OCI-M2 (cell line): ENCODE results near the gene ABCB4.
"Not testable (repeated sequence)": the region's sequence is repeated elsewhere in the genome, so short reads cannot be mapped to it uniquely, and the experiment has no call there.

ENCODE experiments used
- DNase-seq: peaks from one replicate; lab custom pipeline; 2025; ENCODE audit not compliant: unreplicated experiment; lab: John Stamatoyannopoulos, UW

Gene ABCB4

DNA sequence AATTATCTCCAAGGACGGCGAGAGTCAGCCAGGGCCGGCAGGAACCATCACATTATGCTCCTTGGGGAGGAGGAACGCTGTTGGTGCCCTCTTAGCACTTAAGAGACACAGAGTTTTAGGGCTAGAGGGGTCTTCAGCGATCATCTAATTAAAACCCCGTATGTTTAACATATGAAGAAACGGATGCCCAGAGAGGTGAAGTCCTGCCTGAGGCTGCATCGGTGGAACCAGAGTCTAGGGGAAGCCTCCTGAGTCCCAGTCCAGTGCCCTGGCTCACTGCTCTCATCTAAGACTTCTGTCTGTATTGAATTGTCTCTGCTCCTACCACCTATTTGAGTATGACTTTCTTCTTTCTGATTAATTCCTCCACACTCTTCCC, 688 bp upstream of the ABCB4 start:
- no peak for DNase-seq

GRCh38 chr7:87474533-87475358, 734 bp downstream of the ABCB4 start:
- DNase-seq: no peak

GRCh38 chr7:87473986-87474385, 1.5 kb downstream of the ABCB4 start:
- DNase-seq: no peak

- DNase-seq: no peak
Measured at GRCh38 chr7:87473192-87473591, 2.3 kb downstream of the ABCB4 start.

DNA sequence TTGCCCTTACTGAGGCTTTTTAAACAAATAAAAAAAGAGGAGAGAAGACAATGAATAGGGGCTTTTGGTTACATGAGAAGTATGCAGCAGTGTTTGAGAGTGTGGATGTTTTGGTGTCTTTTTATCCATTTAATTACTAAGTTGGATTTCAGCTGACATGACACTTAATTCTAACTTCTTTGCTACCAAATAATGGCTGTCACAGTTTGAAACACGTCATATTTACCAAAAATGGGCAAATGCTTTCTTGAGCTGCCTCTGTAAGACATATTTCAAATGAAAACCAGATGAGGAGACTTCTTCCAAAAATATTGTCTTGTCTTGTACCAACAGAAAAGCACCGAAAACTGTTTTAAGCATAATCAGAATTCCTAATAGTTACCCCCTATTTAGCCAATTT, 4.0 kb downstream of the ABCB4 start:
- DNase-seq: no peak

GRCh38 chr7:87469204-87469603, 6.3 kb downstream of the ABCB4 start:
- not testable (repeated sequence) for DNase-seq

DNA sequence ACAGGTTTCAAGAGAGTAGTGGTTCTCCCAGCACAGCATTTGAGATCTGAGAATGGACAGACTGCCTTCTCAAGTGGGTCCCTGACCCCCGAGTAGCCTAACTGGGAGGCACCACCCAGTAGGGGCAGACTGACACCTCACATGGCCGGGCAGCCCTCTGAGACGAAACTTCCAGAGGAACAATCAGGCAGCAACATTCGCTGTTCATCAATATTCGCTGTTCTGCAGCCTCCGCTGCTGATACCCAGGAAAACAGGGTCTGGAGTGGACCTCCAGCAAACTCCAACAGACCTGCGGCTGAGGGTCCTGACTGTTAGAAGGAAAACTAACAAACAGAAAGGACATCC, 10.0 kb downstream of the ABCB4 start:
- not testable (repeated sequence) for DNase-seq

- not testable (repeated sequence) for DNase-seq
Measured at GRCh38 chr7:87464830-87465533, 10.5 kb downstream of the ABCB4 start.

DNA sequence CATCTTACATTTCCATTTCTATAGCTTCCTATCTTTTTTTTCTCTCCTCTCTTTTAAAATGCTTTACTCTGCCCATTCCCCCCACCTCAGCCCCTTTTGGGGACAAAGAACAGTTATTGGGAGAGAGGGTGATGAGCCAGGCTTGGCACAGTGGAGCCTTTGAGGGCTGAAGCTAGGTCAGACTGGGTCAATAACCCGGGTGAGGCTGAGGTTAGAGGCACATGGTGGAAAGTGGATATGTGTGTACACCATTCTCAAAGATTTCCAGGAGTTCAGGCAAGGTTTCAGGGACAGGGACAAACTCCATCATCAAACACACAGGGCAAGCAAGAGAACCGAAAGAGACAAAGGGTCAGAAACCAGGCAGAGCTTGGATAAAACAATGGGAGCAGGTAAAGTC, 11.5 kb downstream of the ABCB4 start:
- DNase-seq: no peak

- not testable (repeated sequence) for DNase-seq
Measured at GRCh38 chr7:87460444-87460843, 15.0 kb downstream of the ABCB4 start.

- no peak for DNase-seq
Measured at GRCh38 chr7:87459941-87460340, 15.5 kb downstream of the ABCB4 start.

- DNase-seq: no peak
Measured at GRCh38 chr7:87458148-87458547, 17.3 kb downstream of the ABCB4 start.

GRCh38 chr7:87456247-87456646, 19.2 kb downstream of the ABCB4 start:
- no peak for DNase-seq

DNA sequence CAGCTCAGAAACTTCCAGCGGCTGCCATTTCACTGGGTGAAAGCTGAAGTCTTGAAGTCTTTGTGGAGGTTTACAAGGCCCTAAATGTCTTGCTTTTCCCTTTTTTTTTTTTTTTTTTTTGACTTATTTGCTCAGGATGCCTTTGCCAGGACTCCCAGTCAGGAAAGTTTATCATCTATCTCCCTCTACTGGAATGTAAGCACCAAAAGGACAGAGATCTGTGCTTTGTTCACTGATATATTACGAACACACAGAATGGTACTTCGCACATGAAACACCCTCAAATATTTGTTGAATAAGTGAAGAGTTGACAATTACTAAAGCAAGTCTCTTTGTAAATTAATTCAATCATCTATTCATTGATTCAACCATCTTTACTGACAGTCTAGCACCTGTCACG, 23.2 kb downstream of the ABCB4 start:
- no peak for DNase-seq

DNA sequence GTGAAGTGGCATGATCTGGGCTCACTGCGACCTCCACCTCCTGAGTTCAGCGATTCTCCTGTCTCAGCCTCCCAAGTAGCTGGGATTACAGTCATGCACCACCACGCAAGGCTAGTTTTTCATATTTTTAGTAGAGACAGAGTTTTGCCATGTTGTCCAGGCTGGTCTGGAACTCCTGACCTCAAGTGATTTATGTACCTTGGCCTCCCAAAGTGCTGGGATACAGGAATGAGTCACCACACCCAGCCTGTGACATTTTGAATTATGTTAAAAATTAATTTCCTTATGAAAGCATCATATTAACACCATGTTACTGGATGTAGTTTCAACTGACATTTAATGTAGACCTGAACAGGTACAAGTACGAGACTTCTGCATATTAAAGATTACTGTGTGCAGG, 24.3 kb downstream of the ABCB4 start:
- no peak for DNase-seq

- DNase-seq: no peak
Measured at GRCh38 chr7:87450706-87451105, 24.8 kb downstream of the ABCB4 start.

GRCh38 chr7:87448388-87448787, 27.1 kb downstream of the ABCB4 start:
- no peak for DNase-seq

DNA sequence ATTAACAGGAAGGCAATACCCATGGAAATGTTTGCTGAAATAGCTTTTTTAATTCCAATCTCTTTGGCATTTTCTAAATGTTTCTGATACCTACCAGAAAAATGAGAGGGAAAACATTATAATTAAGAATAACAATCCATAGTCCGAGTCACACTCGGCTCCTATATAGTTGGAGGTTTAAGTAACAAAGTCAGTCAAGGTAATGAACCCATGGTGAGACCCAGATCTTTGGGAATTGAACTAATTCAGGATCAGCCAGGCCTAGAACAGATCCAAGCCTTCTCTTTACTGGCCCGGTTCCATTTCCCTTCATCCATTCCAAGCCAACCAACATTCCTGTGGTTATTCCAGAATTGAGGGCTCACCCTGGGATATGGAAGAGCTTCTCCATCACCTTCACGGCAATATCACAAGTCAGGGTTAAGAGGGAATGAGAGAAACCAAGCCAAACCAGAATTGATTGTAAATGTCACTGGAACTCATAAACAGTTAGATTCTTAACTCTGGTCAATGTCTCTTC, 28.3 kb downstream of the ABCB4 start:
- DNase-seq: no peak

DNA sequence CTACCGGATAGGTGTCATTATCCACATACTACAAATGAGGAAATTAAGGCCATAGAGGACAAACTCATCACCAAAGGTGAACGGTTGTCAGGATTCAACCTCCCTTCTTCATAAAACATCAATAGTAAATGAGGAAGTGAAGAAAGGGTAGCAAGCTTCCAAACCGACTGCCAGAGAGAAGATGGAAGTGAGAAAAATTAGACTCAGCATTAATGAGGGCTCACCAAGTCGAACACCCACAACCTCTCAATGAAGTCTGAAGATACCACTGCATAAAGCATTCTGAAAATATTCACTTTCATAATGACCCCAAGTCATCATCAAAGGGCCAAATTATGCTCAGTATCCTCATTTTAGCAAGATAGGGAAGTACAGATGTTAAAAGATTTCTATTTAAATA, 29.6 kb downstream of the ABCB4 start:
- DNase-seq: no peak

DNA sequence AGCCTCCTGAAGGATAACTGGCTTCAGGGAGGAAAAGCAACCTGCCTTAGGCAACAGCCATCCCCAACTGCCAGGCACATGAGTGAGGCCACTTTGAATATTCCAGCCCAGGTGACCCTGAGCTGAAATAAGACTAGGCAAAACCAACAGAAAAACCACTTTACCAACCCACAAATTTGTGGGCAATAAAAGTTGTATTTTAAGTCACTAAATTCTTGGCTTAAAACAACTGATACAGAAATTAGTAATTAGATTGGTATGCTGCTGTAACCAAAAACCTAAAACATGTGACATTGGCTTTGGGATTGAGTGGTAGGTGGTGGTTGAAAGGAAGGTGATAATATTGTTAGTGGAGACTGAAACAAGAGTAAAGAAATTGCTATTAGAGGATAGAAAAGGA, 39.9 kb downstream of the ABCB4 start:
- DNase-seq: no peak

DNA sequence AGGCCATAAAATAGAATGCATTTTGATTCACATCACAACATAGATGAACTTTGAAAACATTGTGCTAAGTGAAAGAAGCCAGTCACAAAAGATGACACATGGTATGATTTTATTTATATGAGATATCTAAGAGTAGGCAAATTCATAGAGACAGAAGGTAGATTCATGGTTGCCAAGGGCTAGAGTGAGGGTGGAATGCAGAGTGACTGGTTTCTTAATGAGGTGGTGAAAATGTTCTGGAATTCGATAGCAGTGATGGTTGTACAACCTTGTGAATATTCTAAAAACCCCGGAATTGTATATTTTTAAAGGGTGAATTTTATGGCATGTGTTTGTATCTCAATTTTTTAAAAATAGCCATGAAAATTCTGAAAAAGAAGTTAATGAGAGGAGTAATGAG, 42.9 kb downstream of the ABCB4 start:
- DNase-seq: no peak

DNA sequence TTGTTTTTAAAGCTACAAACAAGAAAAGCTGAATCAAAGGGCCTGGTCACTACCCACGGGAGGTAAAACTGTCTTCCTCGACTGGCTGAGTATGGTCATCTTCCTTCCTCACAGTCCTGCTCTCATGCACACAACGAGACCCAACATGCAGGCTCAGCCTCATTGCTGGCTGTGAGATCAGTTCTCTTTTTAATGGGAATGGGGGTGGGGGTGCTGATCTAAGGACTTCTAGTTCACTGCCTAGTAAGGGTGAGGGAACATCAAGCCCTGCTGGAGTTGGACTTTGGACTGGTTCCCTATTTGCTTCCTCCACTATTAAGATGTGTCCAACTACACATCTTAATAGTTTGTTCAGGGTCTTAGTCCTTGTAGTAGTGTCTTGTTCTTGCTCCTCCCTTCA, 48.2 kb downstream of the ABCB4 start:
- DNase-seq: no peak
